IMR-90 (cell line): ENCODE data around the gene MYL6. TPM values are rescaled to one million over a fixed set of nuclear protein-coding genes. Genes with fewer than 3 reads are reported as not detected.
A peak's percentile ranks its signal among the peaks of the same experiment; 100 is the strongest.
"Not testable (repeated sequence)": the region's sequence is repeated elsewhere in the genome, so short reads cannot be mapped to it uniquely, and the experiment has no call there.

Source experiments
- ATAC-seq: fragments of 200-7000 bp; cut with Tn5 transposase; 2 replicates; pipeline ENCODE4 v1.9.1; 2020; ENCODE audit warnings: low read depth, mild to moderate bottlenecking, moderate library complexity
- BruUV-seq: library from RNA; stranded (reverse); fragments of 400-500 nt; replicated peaks from 2 replicates; lab custom pipeline; 2021; lab: Mats Ljungman, UMichigan
- CTCF ChIA-PET: fragments of 300-600 bp; formaldehyde crosslinking; extraction: SDS; loops from one replicate; lab custom pipeline; 2021; ENCODE audit warnings: antibody characterized with exemption; lab: Yijun Ruan, JAX
- POLR2A ChIA-PET: fragments of 300-600 bp; sonication (Branson Sonifier 250); formaldehyde crosslinking; loops from one replicate; lab custom pipeline; 2022; ENCODE audit warnings: antibody characterized with exemption; ENCODE audit not compliant: unreplicated experiment; lab: Charles Lee
- DNase-seq: peaks from one replicate; pipeline ENCODE4 v3.0.0; 2013
- H2AFZ ChIP-seq: replicated peaks from 2 replicates; pipeline ENCODE3; 2013; ENCODE audit warnings: low read length, mild to moderate bottlenecking; ENCODE audit not compliant: poor library complexity
- H2AK5ac ChIP-seq: 2 replicates; pipeline ENCODE4 v1.6.1; 2013; ENCODE audit warnings: low read depth, low read length, inconsistent platforms
- H2AK9ac ChIP-seq: replicated peaks from 2 replicates; pipeline ENCODE3; 2013; ENCODE audit warnings: mild to moderate bottlenecking, low read depth, low read length, moderate library complexity; ENCODE audit not compliant: poor library complexity
- H2BK120ac ChIP-seq: 2 replicates; pipeline ENCODE4 v1.6.1; 2013; ENCODE audit warnings: low read depth, low read length, inconsistent platforms
- H2BK15ac ChIP-seq: 3 replicates; pipeline ENCODE4 v1.6.1; 2013; ENCODE audit warnings: low read depth, low read length, inconsistent platforms
- H2BK20ac ChIP-seq: 2 replicates; pipeline ENCODE4 v1.6.1; 2013; ENCODE audit warnings: low read depth, mild to moderate bottlenecking, inconsistent platforms, low read length, moderate library complexity
- H2BK5ac ChIP-seq: 2 replicates; pipeline ENCODE4 v1.6.1; 2013; ENCODE audit warnings: mild to moderate bottlenecking, low read depth, low read length, inconsistent platforms; ENCODE audit not compliant: poor library complexity, severe bottlenecking
- H3K14ac ChIP-seq: replicated peaks from 2 replicates; pipeline ENCODE4 v1.6.1; 2013; ENCODE audit warnings: low read depth, low read length, inconsistent platforms
- H3K18ac ChIP-seq: 2 replicates; pipeline ENCODE4 v1.6.1; 2013; ENCODE audit warnings: low read depth, low read length, control low read depth
- H3K23ac ChIP-seq: 2 replicates; pipeline ENCODE4 v1.6.1; 2013; ENCODE audit warnings: low read depth, low read length, inconsistent platforms
- H3K27ac ChIP-seq: 2 replicates; pipeline ENCODE4 v1.5.1; 2013; ENCODE audit warnings: mild to moderate bottlenecking, control low read depth, low read length; ENCODE audit not compliant: insufficient read depth
- H3K27me3 ChIP-seq: 2 replicates; pipeline ENCODE4 v1.6.1; 2013; ENCODE audit warnings: low read length; ENCODE audit not compliant: control insufficient read depth, insufficient read depth
- H3K36me3 ChIP-seq: 2 replicates; pipeline ENCODE4 v1.6.1; 2013; ENCODE audit warnings: low read length, mixed read lengths; ENCODE audit not compliant: control insufficient read depth, insufficient read depth
- H3K4ac ChIP-seq: 2 replicates; pipeline ENCODE4 v1.6.1; 2013; ENCODE audit warnings: low read depth, low read length, inconsistent platforms
- H3K4me1 ChIP-seq: 2 replicates; pipeline ENCODE4 v1.6.1; 2013; ENCODE audit warnings: low read length, mixed read lengths; ENCODE audit not compliant: control insufficient read depth, insufficient read depth
- H3K4me2 ChIP-seq: 2 replicates; pipeline ENCODE4 v1.6.1; 2013; ENCODE audit warnings: low read depth, mild to moderate bottlenecking, control low read depth, low read length, moderate library complexity
- H3K4me3 ChIP-seq: 2 replicates; pipeline ENCODE4 v1.5.1; 2013; ENCODE audit warnings: low read depth, mild to moderate bottlenecking, control low read depth, low read length, moderate library complexity; ENCODE audit not compliant: insufficient read depth
- H3K56ac ChIP-seq: 2 replicates; pipeline ENCODE4 v1.6.1; 2013; ENCODE audit warnings: low read length, inconsistent platforms; ENCODE audit not compliant: insufficient read depth; ENCODE audit errors: extremely low read depth
- H3K79me1 ChIP-seq, 2 experiments: 2 replicates each; pipeline ENCODE4 v1.6.1; 2013; ENCODE audit warnings: low read length in 2 of 2, inconsistent platforms in 1 of 2, low read depth in 1 of 2
- H3K9ac ChIP-seq: 2 replicates; pipeline ENCODE4 v1.6.1; 2013; ENCODE audit warnings: low read depth, low read length, control low read depth
- H3K9me1 ChIP-seq: 2 replicates; pipeline ENCODE4 v1.6.1; 2013; ENCODE audit warnings: low read length, inconsistent platforms; ENCODE audit not compliant: insufficient read depth
- H3K9me3 ChIP-seq: 2 replicates; pipeline ENCODE4 v1.6.1; 2013; ENCODE audit warnings: low read length; ENCODE audit not compliant: control insufficient read depth, insufficient read depth
- H4K20me1 ChIP-seq: 2 replicates; pipeline ENCODE4 v1.6.1; 2013; ENCODE audit warnings: low read length, inconsistent platforms; ENCODE audit not compliant: insufficient read depth
- H4K5ac ChIP-seq: 2 replicates; pipeline ENCODE4 v1.6.1; 2013; ENCODE audit warnings: mild to moderate bottlenecking, low read depth, low read length, control low read depth
- H4K8ac ChIP-seq, 2 experiments: 2 replicates each; pipeline ENCODE4 v1.6.1; 2013; ENCODE audit warnings: low read depth in 2 of 2, low read length in 2 of 2, control low read depth in 1 of 2, inconsistent platforms in 1 of 2
- H4K91ac ChIP-seq: 2 replicates; pipeline ENCODE4 v1.6.1; 2013; ENCODE audit warnings: low read depth, low read length, inconsistent platforms; ENCODE audit not compliant: insufficient read depth
- CEBPB ChIP-seq: IDR thresholded peaks from 2 replicates; pipeline ENCODE4 v1.6.1; 2012; ENCODE audit warnings: low read depth, low read length, improper control_type of control experiment
- WGBS, 2 experiments: methylation state at CpG; one replicate each; pipeline versions ENCODE4 v1.1.5 to v1.1.7; 2013; ENCODE audit warnings: missing lambda C conversion rate in 2 of 2; ENCODE audit not compliant: insufficient read length in 1 of 2; ENCODE audit errors: extremely low coverage in 2 of 2; 5-methylcytosine and 5-hydroxymethylcytosine counted together
- dilution Hi-C: fragments of 300-500 bp; cut with HindIII; formaldehyde crosslinking; loops from one replicate; pipeline ENCODE4 v1.14.3; 2018; ENCODE audit warnings: low sequenced_read_pairs; ENCODE audit not compliant: unreplicated experiment
- in situ Hi-C: fragments of 300-500 bp; cut with MboI; formaldehyde crosslinking; loops from 3 replicates; pipeline ENCODE4 v1.14.3; 2019; ENCODE audit warnings: low sequenced_read_pairs, inconsistent platforms, mixed read lengths
- intact Hi-C: fragments of 100-400 bp; cut with micrococcal nuclease; formaldehyde crosslinking; loops from 2 replicates; pipeline ENCODE4 v1.10.0; 2022
- polyA plus RNA-seq, 3 experiments: library from polyadenylated mRNA; depleted of rRNA; stranded (reverse); fragments of >200 nt; gene quantifications; 2 replicates each; pipeline ENCODE4 v1.2.3, GENCODE V29; 2012; ENCODE audit warnings: low replicate concordance in 1 of 3
- total RNA-seq: library from RNA; depleted of rRNA; stranded (reverse); fragments of >200 nt; gene quantifications from 2 replicates; pipeline ENCODE4 v1.2.3, GENCODE V29; 2012

The MYL6 gene
- total and polyA plus RNA-seq, 2 of the 4 experiments (the other 2 are of a cell fraction): 4,816 to 6,979 TPM

GRCh38 chr12:56196818-56197550, 38.8 kb downstream of the MYL6 start:
- H3K56ac ChIP-seq, H3K18ac ChIP-seq, H3K9me1 ChIP-seq, H3K9me3 ChIP-seq, H2AK5ac ChIP-seq, H3K9ac ChIP-seq, H3K4me3 ChIP-seq, H3K27me3 ChIP-seq, H3K23ac ChIP-seq, H3K14ac ChIP-seq, H3K79me1 ChIP-seq, H4K20me1 ChIP-seq, H2BK15ac ChIP-seq, dilution Hi-C loops, H3K36me3 ChIP-seq, H3K4me2 ChIP-seq, H2AK9ac ChIP-seq, BruUV-seq, H3K4me1 ChIP-seq, H2BK20ac ChIP-seq, in situ Hi-C loops: not testable (repeated sequence)
- Histone ChIP-seq H4K5ac (peak overlapping the region; percentile 63; the same call in 1 of the 2 replicates), H2BK120ac (0 out of 2 replicates have a peak overlapping the region, but pooled peaks have one; percentile 0), H2BK5ac (peak overlapping the region; percentile 45), H4K91ac (peak overlapping the region; percentile 21), H4K8ac (peak overlapping the region in 1 of 2 experiments; percentile 2; a peak in 1 of 4 replicates), H3K4ac (peak overlapping the region; percentile 12), H2AFZ (peak overlapping the region; percentile 18), H3K27ac (peak overlapping the region; percentile 60; the same call in 1 of the 2 replicates)
- intact Hi-C loops: loop anchor here (1.0 to 2.0 kb wide), 2 partner anchors 27 to 78 kb away; partner anchors contain the start of genes NABP2 and ZC3H10
- TF ChIP-seq CEBPB: peak; percentile 91
- POLR2A ChIA-PET: interaction anchor here (0.6 to 0.9 kb wide), 2 partner anchors 25 to 104 kb away, joined by 3 to 4 read pairs; partner anchors contain the start of gene RNF41
- DNase-seq (peak; percentile 96), ATAC-seq (peak; percentile 80)
- 33% methylated on average over 3 of the region's 11 CpGs; no CpG with 5 or more reads in 1 of the 2 experiments for WGBS, 2 experiments
- CTCF ChIA-PET: interaction anchor here (1.5 to 1.6 kb wide), 2 partner anchors 9 to 25 kb away, joined by 4 to 8 read pairs; partner anchors contain the start of gene RNF41
